ENCODE data around the gene NFIC. TPM values are rescaled to one million over a fixed set of nuclear protein-coding genes. Genes with fewer than 3 reads are reported as not detected.

NFIC gene
- total RNA-seq, 1 donor from 2014 or later = 33.0 TPM

DNA sequence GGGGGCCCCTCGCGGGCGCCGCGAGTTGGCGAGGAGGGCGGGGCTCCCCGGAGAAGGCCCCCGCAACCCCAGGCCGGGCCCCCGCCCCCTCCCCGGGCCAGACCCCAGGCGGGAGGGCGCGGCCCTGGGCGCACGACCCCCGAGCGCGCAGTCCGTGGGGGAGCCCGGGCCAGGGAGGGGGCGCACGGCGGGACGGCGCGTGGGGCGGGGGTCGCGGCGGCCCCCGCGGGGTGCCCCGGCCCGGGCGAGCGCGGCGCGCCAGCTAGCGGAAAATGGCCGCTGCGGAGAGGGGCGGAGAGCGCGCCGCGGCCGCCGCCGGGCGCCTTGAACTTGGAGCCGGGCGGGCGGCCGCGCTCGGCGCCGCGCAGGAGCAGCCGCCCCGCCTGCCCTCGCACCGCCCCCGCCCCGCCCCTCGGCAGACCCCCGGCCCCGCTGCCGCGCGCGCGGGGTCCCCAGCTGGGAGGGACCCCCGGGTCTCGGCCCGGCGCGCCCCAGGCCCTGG lies 6.4 kb upstream of the NFIC start:
- DNase-seq = peak; percentile 55

DNA sequence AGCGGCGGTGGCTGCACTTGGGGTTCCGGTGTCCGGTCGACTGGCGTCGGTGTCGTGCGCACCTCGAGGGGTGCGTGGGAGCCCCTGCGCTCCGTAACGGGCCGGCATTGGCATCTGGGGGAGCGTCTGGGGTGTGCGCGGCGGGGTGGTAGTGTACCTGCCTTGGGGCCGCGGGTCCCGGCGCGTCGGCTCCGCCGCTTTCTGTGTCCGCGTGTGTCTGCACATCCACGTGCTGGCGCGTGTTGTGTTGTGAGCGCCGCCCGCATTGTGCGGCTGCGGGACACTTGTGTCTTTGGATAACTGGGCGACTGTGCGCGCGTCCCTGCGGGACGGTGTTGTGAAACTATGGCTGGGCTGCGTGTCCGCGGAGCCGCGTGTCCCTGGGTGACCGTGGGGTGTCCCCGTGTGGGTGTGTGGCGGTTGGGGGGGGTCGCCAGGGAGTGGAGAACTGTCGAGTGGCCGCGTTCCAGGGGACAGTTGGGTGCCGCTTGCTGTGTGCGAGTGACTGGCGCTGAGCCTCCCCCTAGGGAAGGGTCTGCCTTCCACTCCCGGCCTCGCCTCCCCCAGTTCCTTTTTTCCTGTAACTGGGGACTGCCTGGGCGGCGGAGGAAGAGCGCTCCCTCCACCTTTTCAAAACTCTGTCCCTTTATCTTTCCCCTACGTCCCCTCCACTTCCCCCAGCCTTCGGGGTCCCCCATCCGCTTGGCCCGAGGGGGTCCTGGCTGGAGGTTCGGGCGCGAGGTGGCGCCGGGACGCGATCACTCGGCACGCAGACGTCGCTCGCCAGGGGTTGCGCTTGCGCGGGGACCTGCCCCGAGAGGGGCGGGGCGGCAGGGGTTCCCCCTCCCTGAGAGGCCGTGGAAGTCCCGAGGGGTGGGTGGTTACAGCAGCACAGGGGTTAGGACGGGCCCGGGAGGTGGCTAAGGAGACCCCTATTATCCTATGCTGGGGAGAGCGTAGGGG lies 5.7 kb upstream of the NFIC start:
- peak; percentile 59 for DNase-seq

DNA sequence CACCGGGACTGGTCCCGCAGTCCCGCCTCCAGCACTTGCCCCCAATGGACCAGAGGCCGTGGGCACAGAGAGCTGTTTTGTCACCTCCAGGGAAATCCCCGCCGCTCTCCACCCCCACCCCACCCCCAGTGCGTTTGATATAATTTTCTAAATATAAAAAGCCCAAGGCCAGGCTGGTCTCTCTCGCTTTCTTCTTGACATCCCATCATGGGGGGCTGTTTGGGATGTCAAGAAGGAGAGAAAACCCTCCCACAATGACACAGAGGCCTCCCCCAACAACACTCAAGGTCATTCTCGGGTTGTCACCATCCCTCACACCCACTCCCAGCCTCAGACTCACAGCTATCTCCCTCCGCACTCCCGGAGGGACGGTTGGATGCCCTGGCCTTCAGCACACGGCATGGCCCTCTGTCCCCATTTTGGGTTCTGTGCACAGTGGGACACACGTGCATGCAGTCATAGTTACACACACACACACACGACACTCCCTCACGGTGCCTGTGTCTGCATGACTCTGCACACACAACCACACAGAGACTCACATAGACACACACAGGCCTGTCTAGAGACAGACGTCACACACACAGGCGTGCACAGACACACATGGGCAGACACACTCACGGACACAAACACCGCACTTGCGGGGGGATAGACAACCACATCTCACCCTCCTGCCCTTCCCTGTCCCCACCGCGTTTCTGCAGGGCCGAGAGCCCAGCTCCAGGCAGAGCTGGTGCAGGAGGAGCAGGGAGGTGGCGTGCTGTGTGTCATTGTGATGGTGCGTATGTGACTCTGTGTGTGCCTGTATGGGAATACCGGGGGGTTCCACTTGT lies 4.8 kb upstream of the NFIC start:
- DNase-seq = no peak

DNA sequence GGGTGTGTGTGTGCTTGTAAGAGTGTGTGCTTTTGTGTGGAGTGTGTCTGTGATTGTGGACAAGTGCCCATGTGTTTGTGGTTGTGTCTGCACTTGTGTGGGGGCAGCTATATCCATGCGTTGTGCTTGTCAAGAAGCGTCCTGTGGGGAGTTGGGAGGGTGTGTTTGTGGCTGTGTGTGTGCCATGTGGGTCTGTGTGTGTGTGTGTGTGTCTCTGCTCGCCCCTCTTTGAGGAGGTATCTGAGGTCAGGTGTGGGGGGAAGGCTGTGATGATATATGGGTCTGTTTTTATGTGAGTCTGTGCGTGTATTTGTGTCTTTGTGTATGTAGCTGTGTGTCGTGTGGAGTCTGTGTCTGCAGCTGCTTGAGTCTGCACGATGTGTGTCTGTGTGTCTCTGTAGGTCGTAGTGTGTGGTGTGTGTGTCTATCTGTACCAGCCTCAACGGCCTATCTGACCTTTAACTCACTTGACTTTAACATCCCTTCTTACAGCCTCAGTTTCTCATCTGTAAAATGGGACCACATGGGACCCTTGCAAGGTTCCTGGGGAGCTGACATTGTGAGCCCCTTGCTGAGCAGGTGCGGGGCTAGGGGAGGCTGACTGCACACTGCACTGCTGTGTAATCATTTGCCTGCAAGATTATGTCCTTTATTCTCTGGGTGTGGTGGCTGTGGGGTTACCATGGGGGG lies 4.0 kb upstream of the NFIC start:
- DNase-seq = no peak

DNA sequence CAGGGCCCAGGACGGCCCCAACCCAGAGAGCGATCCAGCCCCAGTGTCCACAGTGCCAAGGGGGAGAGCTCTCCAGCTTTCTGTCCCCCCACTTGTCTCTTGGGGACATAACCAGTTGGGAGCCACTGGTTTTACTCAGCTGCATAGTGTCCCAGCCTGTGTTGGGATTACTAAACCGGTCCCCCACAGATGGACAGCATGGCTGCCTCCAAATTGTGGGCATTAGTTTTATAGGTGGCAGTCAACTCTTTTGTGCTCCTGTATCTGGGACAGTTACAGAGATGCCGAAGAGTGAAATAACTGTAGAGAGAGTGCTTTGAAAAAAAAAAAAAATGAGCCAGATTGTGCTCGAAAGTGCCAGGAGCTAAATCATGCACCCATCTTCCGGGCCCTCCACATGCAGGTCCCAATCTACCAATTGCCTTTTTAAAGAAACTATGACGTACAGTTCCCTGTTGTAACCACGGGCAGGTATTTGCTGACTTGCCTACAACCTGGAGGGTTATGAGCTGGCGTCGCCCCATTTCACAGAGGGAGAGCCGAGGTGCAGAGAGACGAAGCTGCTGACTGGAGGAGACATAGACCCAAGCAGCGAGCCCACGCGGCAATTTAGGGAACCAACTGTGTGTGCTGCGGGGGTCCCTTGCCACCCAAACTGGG lies 2.4 kb upstream of the NFIC start:
- no peak for DNase-seq

DNA sequence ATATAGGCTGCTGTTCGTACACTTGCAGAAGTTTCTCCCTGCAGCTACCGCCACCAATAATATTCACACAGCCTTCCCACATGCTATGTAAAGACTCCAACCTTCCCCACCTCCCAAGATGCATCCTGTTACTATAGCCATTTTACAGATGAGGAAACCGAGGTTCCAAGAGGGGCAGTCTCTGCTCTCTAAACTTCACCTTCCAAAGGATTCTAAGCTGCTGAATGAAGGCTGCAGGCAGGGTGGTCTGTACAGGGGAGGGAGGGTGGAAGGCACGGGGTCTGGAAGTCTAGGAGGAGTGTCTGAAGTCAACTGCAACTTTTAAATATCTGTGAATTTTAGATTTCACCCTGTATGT lies 1.9 kb upstream of the NFIC start:
- no peak for DNase-seq

DNA sequence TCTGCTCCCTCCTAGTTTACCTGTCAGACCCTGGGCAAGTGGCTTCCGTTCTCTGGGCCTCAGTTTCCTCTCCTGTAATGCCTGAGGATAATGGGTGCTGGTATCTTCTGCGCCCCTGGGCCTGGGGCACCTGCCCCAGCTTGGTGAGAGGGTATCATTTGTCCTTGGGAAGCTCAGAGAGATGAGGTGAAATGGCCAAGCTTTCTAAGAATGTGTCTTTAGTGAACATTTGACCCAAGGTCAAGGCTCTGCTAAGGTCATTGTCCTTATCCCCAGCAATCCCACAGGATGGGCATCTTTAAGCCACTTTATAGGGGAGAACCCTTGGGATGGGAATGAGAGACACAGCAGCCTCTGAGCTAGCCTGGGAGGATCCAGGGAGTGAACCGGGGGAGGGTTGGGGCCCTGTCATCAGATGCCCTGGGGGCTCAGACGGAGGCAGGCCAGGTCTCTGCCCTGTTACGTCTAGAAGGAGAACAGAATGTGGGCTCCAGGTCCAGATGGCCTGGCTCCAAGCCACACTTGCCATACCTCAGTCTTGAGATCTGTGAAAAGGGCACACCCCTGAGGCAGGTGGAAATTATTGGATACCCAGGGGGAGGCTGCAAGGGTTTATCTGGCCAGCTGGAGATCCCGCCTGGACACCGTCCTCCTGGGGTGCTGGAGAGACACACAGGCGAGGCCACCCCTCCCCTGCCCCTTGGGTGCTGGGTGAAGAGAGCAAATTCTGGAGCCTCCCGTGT lies 1.1 kb upstream of the NFIC start:
- DNase-seq = no peak

DNA sequence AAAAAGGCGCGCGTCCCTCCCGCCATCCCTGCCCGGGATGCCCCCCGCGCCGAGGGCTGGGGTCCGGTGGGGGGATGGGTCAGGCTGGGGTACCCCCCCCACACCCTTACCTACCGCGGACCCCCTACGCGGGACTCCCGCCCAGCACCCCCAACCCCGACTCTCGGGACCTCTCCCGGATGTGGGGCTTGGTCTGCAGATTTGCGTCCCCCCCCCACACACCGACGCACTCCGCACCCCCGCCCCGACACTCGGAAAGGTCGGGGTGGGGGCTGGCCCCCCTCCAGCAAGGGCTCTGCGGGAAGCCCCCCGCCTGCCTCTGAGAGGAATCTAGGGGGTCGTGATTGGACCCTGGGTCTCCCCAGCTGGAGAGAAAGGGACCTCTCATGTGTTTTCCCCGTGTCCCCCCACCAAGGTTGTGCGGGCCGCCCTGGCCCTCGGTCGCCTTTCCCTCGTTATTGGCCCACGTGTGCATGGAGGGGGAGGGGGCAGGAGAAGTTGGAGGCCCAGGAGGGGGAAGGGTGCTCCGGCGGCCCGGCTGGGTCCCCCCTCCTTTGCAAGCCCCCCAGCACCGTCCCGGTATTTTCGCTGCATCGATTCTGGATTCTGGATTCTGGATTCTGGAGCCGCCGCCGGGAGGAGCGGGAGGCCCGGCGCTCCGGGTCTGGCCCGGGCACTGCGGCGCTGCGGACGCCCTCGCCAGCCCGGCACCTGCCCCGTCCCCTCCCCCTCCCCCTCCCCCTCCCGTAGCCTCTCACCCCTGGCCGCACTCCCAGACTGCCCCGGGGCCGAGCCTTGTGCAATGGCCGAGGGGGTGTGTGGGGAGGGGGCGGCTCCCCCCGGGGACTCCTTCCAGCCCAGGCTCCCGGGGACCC lies 607 bp downstream of the NFIC start:
- peak; percentile 43 for DNase-seq

DNA sequence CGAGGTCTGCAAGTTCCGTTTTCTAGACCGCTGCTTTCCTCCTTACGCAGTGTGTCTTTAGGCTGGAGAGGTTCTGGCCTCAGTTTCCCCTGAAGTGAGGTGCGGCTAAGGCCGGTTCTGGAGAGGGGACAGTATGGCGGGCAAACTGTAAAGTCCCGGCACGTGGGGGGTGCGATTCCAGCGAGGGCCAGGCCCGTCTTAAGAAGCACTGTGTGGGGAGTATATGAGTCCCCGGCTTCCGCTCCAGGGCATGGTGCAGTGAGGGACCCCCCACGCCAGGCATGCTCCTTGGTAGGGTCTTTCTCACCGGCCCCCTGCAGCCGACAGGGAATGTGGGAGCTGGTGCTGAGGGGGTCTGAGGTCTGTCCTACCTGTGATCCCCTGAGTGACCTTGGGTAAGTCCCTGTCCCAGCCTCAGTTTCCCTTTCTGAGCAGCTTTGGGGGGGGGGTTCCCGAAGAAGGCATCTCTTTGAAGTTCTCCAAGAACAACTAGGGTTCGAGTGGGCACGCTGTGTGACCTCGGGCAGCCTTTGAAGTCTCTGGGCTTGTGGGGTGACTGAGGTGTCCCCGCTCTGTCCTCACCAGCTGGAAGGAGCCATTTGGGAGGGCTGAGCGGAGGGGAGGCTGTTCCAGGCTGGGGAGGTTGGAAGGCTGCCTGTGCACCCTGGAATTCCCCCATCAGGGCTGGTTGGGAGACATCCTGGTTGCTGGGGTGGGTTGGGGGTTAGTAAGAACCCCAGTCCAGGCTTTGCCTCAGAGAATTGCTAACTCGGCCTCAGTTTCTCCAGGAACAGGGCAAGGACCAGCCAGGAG lies 1.5 kb downstream of the NFIC start:
- DNase-seq = no peak

DNA sequence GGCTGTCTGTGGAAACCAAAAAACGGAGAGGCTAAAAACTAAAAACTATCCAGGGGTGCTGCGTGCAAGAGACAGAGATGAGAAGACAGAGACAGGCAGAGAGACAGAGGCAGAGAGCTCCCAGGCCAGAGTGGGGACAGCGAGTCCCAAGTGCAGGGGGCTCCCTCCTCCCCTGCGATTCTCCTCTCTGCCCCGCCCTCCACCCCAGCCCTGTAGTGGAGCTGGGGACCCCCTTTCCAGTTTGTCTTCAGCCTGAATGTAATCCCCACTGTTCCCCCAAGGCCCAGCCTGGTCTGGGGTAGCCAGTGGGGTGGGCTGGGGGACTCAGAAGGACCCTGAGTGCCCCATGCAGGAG lies 2.0 kb downstream of the NFIC start:
- DNase-seq = no peak

DNA sequence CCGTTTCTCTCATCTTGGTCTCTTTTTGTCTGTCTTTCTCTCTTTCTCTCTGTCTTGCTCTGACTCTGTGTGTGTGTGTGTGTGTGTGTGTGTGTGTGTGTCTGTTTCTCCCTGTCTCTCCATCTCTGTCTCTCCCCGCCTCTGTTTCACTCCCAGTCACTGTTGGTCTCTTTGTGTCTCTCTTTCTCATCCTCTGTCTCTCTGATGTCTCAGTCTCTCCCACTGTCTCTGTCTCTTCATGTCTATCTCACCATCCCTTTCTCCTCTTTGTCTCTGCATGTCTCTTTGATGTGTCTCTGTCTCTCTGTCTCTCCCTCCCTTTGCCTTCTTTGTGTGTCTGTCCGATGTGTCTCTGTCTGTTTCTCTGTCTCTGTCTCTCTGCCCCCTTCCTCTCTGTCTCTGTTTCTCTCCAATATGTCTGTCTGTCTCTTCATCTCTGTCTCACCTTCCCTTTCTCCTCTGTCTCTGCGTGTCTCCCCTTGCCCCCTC lies 2.5 kb downstream of the NFIC start:
- DNase-seq = no peak

DNA sequence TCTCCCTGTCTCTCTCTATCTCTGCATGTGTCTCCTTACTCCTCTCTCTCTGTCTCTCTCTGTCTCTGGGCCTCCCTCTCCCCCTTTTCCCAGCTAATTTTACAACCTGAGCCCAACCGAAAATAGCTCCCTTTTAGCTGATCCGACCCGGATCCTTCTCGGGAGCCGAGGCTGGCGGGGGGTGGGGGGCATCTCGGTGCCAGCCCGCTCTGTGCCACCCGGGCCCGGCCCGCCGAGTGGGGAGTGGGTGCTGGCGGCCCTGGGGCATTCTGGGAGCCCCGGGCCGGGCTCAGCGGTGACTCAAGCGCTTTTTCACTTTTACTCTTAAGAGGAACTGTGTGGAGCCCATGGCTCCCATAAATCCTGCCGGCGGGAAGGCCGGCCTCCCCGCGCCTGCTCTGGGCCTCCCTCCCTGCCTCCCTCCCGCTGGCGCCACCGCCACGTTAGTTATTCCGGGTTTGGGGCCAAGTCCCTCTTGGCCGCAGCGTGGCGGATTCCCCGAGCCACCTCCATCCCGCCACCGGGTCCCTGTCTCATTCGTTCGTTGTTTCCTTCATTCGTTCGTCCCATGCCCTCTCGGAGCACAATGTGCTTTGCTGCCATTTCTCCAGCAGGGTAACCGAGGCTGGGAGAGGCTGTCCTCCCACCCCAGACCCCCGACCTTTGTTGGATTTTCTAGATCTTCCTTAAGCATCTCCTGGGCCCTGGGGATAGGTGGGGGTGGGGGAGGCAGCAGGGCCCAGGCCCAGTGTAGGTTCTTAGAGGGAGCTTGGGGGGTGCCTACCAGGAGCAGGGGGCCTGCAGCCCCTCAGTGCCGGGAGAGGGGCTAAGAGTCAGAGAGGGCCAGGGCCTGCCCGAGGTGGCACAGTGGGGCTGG lies 3.2 kb downstream of the NFIC start:
- no peak for DNase-seq

DNA sequence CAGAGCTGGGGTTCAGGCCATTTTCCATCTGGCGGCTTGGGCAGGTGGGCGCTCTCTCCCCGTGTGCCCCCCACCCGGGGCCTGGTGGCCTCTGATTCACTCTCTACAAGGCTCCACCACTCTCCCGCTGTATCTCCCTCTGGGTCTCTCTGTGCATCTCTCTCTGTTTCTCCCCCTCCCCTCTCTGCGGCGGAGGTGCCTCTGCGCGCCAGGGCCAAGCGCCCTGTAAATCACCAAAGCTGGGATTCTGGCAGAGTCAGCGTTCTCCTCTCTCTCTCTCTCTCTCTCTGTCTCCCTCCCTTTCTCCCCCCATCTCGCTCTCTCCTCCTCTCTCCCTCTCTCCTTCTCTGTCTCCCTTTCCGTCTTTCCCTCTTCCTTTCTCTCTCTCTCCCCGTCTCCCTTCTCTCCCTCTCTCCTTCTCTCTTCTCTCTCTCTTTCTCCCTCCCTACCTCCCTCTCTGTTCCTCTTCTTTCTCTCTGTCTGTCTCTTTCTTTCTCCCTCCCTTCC lies 3.9 kb downstream of the NFIC start:
- DNase-seq = no peak

DNA sequence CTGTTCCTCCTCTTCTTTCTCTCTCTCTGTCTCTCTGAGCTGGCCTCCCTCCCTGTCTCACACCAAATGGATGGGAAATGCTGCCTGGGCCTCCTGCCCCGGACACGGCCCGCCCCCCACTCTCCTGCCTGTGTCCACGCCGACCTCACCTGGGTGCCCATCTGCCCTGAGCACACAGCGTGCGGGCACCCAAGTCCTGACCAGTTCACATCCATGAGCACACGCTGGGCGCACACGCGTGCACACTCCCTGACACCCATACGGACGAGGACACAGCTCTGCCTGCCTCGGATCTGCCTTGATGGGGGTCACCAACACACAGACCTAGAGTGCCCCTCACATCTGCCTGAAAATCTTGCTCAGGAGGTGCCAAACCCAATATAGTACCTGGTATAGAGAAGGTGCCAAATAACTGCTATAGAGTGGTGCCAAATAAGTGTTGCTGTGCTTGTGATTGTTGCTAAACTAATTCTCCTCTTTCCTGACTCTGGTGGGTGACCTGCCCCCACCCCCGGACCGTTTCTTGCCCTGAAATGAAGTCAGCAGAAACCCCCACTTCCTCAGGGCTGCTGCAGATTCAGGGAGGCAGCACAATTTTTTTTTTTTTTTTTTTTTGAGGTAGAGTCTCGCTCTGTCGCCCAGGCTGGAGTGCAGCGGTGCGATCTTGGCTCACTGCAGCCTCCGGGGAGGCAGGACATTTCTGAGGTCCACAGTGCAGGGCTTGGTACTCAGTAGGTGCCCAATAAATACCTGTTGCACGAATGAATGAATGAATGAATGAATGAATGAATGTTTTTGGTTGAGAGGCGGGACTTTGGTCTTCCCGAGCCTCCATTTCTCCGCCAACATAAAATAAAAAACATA lies 4.6 kb downstream of the NFIC start:
- no peak for DNase-seq

DNA sequence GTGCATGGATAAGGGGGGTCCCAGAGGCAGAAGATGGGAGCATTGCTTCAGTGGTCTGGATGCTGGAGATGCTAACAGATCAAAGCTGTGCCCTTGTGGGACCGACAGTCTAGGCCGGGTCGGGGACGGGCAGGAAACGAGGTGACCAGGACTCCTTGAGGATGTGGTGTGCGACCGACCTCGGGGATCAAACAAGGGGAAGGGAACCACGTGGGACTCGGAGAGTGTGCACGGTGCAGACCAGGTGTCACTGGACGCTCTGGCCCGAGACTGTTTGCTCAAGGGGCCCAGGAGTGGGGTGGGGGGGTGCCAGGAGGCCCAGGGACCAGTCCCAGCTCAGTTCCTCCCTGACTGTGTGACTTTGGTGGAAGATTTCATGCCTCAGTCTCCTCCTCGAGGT lies 6.0 kb downstream of the NFIC start:
- DNase-seq = no peak

DNA sequence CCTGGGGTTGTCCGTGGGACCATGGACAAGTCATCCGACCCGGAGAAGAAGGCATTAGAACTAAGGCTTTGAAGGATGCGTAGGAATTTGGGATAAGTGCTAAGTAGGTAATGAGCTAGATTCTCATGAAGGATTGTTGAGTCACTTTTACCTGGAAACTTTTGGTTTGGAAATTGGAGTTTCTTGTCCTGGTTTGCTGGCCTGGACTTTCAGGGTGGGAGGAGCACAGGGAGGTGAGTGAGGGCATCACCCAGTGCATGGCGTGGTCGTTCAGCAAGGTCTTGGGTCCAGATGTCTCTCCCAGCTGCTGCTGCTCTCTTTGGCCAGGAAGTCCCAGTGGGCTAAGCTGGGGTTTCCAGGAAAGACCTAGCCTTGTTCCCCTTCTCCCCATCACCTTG lies 7.6 kb downstream of the NFIC start:
- DNase-seq = no peak

DNA sequence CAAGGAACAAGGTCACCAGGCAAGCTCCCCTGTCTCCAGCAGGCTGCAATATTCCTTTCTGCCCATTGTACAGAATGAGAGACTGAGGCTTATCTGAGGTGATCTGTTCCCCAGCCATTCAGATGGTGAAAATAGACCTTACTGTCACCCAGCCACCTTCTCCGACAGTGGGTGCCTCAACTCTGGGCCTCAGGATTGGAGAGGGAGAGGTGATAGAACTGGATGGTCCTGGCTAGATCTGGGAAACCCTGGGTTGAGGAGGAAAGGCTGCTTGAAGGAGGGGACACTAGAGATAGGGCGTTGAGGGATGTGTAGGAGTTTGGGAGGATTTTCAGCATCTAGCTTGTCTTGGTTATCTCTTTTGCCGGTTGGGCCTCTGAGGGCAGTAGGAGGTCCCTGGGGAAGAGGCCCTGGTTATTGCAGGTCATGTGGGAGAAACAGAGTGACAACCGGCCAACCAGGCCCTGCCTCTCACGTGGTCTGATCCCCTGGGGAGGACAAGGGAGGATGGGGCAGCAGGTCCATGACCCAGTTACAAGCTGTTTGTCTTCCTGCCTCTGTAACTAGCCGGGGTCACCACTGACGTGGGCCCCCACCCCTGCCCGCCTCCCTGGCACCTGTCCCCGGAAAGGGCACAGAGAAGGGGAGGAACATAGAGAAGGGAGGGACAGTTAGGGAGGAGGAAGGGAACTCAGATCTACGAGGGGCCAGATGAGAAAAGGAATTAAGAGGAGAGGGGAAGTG lies 8.2 kb downstream of the NFIC start:
- DNase-seq = no peak

Data from dermis blood vessel endothelial cell (primary cell).